ENCODE measurements around the gene PUS1.

Gene PUS1

DNA sequence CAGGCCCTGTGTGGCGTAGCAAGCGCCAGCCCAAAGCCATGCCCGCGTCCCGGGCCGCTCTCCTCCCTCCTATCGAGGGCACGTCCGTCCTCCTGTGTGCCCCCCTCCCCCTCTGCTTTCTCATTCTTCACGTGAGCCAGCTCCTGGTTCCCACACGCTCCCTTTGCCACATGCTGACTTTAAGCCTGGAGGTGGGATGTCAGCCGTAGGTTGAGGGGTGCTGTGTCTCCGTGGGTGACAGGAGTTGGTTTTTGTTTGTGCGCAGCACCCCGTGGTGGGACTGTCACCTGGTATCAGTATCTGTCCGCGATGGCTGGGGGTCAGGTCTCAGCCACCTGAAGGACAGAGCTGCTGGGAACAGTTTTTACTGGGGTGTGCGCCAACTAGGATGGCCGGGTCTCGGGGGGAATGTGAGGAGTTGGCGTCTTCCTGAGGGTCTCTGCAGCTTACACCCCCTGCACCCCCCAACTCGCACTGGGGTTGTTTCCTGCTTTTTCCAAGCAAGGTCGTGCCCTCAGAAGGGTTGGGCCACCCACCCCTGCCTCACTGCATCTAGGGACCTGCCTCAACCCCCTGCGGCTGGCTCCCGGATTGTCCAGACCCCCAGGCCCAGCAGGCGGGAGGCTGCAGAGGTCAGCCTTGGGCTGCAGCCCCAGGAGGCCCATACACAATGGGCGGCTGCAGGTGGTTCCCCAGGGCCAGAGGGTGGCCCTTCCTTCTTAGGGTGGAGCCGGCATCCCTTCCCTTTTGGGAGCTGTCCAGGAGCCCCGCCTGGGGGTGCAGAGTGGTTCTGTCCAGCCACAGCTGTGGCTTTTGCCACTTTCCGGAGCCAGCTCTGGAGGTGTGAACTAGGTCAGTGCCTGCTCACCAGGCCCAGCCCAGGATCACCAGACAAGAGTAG, 27.4 kb upstream of the PUS1 start:
- peaks cover 33% of the 10 kb centered on the region for H4K20me1 ChIP-seq (ENCODE audit: insufficient read depth, low read length, poor library complexity, severe bottlenecking)
- no peaks in the 10 kb centered on the region for H3K27me3 ChIP-seq (ENCODE audit: insufficient read depth, low read length, poor library complexity, severe bottlenecking)
- H3K4me2 ChIP-seq (ENCODE audit: low read depth, low read length, poor library complexity, severe bottlenecking): no peak overlapping the region
- H3K4me1 ChIP-seq (ENCODE audit: insufficient read depth, low read length, poor library complexity, severe bottlenecking): peaks cover 6% of the 10 kb centered on the region
- H3K4me3 ChIP-seq (ENCODE audit: low read length, poor library complexity, severe bottlenecking): no peak overlapping the region
- H3K9me3 ChIP-seq (ENCODE audit: insufficient read depth, low read depth, low read length): no peaks in the 10 kb centered on the region
- no peak for TF ChIP-seq EZH2phosphoT487 (IDR thresholded peaks at IDR 0.05; ENCODE audit: borderline replicate concordance)
- TF ChIP-seq, protein P1, sequence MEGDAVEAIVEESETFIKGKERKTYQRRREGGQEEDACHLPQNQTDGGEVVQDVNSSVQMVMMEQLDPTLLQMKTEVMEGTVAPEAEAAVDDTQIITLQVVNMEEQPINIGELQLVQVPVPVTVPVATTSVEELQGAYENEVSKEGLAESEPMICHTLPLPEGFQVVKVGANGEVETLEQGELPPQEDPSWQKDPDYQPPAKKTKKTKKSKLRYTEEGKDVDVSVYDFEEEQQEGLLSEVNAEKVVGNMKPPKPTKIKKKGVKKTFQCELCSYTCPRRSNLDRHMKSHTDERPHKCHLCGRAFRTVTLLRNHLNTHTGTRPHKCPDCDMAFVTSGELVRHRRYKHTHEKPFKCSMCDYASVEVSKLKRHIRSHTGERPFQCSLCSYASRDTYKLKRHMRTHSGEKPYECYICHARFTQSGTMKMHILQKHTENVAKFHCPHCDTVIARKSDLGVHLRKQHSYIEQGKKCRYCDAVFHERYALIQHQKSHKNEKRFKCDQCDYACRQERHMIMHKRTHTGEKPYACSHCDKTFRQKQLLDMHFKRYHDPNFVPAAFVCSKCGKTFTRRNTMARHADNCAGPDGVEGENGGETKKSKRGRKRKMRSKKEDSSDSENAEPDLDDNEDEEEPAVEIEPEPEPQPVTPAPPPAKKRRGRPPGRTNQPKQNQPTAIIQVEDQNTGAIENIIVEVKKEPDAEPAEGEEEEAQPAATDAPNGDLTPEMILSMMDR (conservative IDR thresholded peaks at IDR 0.05; ENCODE audit: low read length): no peak
- no peak overlapping the region for H3K9ac ChIP-seq (ENCODE audit: low read depth, low read length, poor library complexity, severe bottlenecking)
- H3F3A ChIP-seq (ENCODE audit: low read depth): no peaks in the 10 kb centered on the region
- H3K9me2 ChIP-seq (replicated peaks; ENCODE audit: low read depth, low read length): no peaks in the 10 kb centered on the region
- no peak overlapping the region for H2AFZ ChIP-seq (ENCODE audit: low read length)
- H3K36me3 ChIP-seq (ENCODE audit: insufficient read depth, low read length): no peaks in the 10 kb centered on the region; the same call in 1 of the 2 replicates
- H3K79me2 ChIP-seq (ENCODE audit: insufficient read depth, low read length): peaks cover 57% of the 10 kb centered on the region

DNA sequence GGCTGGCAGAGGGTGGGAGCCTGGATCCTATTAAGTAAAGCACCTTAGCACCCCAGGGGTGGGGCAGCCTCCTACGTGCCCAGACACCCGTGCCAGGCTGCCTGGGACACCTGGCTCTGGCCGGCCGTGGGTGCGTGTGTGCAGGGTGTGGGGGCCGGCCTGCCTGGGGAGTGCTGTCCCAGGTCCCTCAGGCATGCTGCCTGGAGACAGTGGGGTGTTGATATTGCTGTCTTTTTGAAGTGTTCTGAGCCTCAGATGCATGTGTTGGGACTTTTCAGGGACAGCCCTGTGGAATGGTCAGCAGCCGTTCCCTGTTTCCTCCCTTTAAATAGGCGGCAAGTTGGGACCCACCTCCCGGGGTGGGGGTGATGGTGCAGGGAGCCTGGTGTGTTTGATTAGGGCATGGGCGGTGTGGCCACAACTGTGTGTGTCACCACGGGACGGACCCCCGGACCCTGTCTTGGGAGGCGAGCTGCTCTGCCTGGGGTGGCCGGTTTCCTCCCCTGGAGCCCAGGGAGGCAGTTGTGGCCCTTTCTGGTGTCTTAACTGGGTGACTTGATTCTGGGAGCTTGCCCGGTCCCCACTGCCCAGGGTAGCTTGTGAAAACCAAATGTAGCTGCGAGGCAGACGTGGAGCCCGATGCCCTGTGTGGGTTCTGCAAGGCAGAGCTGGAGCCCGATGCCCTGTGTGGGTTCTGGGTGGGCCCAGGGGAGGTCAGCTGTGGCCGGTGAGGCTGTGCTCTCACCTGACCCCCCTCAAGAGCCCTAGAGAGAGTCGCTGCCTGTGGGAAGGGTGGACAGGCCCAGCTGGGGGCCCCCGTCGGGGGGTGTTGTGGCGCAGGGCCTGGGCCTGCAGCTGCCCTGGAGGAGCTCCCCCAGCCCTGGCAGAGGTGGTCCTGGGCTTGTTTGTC, 26.5 kb upstream of the PUS1 start:
- Histone ChIP-seq H4K20me1 (ENCODE audit: insufficient read depth, low read length, poor library complexity, severe bottlenecking) (peaks cover 24% of the 10 kb centered on the region), H3K9ac (ENCODE audit: low read depth, low read length, poor library complexity, severe bottlenecking) (no peak overlapping the region)
- no peak for TF ChIP-seq EZH2phosphoT487 (IDR thresholded peaks at IDR 0.05; ENCODE audit: borderline replicate concordance)
- TF ChIP-seq, protein P1 (conservative IDR thresholded peaks at IDR 0.05; ENCODE audit: low read length): no peak

DNA sequence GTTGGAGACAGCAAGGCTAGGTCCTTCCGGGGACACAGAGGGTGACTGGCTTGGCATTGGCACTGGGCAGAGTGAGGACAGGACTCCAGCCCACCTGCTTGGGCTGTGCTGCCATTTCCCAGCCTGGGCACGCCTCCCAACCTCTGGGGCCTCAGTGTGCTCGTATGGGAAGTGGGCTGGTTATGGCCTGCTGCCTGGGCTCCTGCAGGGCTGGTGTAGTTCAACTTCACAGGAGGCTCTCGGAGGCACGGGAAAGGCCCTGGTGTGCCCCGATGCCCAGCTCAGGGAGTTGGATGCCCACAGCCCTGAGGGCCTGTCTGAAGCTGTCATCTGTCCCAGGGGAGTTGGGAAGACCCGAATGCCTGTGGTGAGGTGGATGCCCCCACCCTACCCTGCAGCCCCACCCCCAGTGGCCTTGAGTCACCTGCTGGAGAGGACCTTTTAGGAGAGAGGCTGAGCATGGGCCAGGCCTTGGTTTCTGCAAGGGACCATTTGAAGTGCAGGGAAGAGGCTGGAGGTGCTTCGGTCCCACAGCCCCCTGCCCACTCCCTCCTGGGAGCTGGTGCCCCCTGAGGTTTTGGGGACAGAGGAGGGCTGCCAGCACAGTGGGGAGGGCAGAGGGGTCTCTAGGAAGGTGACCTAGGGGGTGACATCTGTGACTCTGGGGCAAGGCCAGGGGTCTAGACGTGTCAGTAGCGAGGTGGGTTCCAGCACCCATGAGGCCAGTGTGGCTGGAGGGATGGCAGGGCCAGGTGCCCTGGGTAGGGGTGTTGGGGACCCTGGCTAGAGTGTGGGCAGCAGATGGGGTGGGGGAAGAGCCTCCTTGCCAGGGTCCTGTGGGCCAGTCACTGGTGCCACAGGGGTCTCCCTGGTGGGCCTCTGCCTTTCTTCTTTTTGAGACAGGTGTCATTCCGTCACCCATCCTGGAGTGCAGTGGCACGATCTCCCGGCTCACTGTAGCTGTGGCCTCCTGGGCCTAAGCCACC, 25.5 kb upstream of the PUS1 start:
- Histone ChIP-seq H3K27me3 (ENCODE audit: insufficient read depth, low read length, poor library complexity, severe bottlenecking) (no peaks in the 10 kb centered on the region), H3K4me1 (ENCODE audit: insufficient read depth, low read length, poor library complexity, severe bottlenecking) (peaks cover 3% of the 10 kb centered on the region), H3K4me2 (ENCODE audit: low read depth, low read length, poor library complexity, severe bottlenecking) (no peak overlapping the region), H4K20me1 (ENCODE audit: insufficient read depth, low read length, poor library complexity, severe bottlenecking) (peaks cover 20% of the 10 kb centered on the region), H3K9me2 (replicated peaks; ENCODE audit: low read depth, low read length) (no peaks in the 10 kb centered on the region), H3K4me3 (ENCODE audit: low read length, poor library complexity, severe bottlenecking) (no peak overlapping the region), H3K9me3 (ENCODE audit: insufficient read depth, low read depth, low read length) (no peaks in the 10 kb centered on the region), H3K36me3 (ENCODE audit: insufficient read depth, low read length) (peaks cover under 1% of the 10 kb centered on the region; the same call in 1 of the 2 replicates), H2AFZ (ENCODE audit: low read length) (no peak overlapping the region), H3K79me2 (ENCODE audit: insufficient read depth, low read length) (peaks cover 43% of the 10 kb centered on the region), H3F3A (ENCODE audit: low read depth) (no peaks in the 10 kb centered on the region), H3K9ac (ENCODE audit: low read depth, low read length, poor library complexity, severe bottlenecking) (no peak overlapping the region)
- TF ChIP-seq, protein P1 (conservative IDR thresholded peaks at IDR 0.05; ENCODE audit: low read length): no peak
- TF ChIP-seq EZH2phosphoT487 (IDR thresholded peaks at IDR 0.05; ENCODE audit: borderline replicate concordance): no peak

More for the DNA sequence above, 26.5 kb upstream of the PUS1 start:
- H3K36me3 ChIP-seq (ENCODE audit: insufficient read depth, low read length): no peaks in the 10 kb centered on the region; the same call in 1 of the 2 replicates
- peaks cover 52% of the 10 kb centered on the region for H3K79me2 ChIP-seq (ENCODE audit: insufficient read depth, low read length)
- no peaks in the 10 kb centered on the region for H3K27me3 ChIP-seq (ENCODE audit: insufficient read depth, low read length, poor library complexity, severe bottlenecking)
- H2AFZ ChIP-seq (ENCODE audit: low read length): no peak overlapping the region
- H3K4me2 ChIP-seq (ENCODE audit: low read depth, low read length, poor library complexity, severe bottlenecking): no peak overlapping the region
- H3K9me3 ChIP-seq (ENCODE audit: insufficient read depth, low read depth, low read length): no peaks in the 10 kb centered on the region
- no peaks in the 10 kb centered on the region for H3F3A ChIP-seq (ENCODE audit: low read depth)
- H3K9me2 ChIP-seq (replicated peaks; ENCODE audit: low read depth, low read length): no peaks in the 10 kb centered on the region
- no peak overlapping the region for H3K4me3 ChIP-seq (ENCODE audit: low read length, poor library complexity, severe bottlenecking)
- H3K4me1 ChIP-seq (ENCODE audit: insufficient read depth, low read length, poor library complexity, severe bottlenecking): peaks cover 3% of the 10 kb centered on the region

Measured in Loucy (cell line).